IPS DF 19.7 (cell line): ENCODE results near the gene CAPN6.

Source experiments
- DNase-seq: peaks from one replicate; pipeline ENCODE4 v3.0.0-alpha.2; 2013; ENCODE audit warnings: low read depth, low spot score

CAPN6 gene

DNA sequence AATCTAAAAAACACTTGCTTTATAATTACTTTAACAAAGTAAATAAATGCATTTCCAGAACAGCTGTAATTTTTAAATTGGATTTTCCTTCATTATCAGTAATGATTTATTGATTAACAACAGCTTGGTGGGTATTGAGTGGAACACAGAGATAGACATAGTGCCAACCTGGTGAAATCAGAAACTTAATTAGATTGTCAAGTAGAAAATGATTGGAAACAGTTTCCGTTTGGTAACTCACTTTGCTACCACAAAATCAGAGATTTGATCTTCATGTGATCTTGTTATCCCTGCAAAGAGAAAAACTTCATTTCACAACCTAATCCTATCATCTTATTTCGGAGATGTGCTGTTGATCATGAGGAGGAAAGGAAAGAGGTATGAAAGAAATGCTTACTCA is 70.8 kb downstream of the CAPN6 start:
- no peak for DNase-seq
